Astrocyte (in vitro differentiated cells and primary cell): Measurements from ENCODE around the gene REG1A.

Experiments
- EZH2 ChIP-seq: IDR thresholded peaks from 2 replicates; pipeline ENCODE4 v1.6.1; 2012; ENCODE audit warnings: mild to moderate bottlenecking, low read length, inconsistent platforms; ENCODE audit not compliant: insufficient read depth
- TF ChIP-seq, protein P1 (sequence below): IDR thresholded peaks from 2 replicates; pipeline ENCODE4 v1.5.1; 2011; ENCODE audit warnings: low read depth, mild to moderate bottlenecking, inconsistent platforms, low read length, moderate library complexity; ENCODE audit not compliant: insufficient read depth

DNA sequence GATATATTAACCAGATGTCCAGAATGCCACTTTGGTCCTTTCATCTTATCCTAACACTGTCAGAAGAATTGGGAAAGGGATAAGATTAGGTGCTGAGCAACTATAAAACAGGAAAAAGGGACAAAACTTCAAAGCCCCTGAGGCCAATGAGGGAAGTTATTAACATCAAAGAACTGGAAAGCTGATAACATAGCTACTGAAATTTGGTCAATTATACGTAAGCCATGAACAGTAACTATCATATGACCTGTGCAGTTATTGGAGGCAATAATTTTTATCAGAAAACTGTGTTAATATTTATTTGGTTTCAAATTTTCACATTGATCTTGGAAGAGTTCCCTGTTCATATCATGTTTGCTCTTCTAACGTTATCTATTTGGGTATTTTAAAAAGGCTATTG is 41.8 kb downstream of the REG1A start:
- TF ChIP-seq, protein P1, sequence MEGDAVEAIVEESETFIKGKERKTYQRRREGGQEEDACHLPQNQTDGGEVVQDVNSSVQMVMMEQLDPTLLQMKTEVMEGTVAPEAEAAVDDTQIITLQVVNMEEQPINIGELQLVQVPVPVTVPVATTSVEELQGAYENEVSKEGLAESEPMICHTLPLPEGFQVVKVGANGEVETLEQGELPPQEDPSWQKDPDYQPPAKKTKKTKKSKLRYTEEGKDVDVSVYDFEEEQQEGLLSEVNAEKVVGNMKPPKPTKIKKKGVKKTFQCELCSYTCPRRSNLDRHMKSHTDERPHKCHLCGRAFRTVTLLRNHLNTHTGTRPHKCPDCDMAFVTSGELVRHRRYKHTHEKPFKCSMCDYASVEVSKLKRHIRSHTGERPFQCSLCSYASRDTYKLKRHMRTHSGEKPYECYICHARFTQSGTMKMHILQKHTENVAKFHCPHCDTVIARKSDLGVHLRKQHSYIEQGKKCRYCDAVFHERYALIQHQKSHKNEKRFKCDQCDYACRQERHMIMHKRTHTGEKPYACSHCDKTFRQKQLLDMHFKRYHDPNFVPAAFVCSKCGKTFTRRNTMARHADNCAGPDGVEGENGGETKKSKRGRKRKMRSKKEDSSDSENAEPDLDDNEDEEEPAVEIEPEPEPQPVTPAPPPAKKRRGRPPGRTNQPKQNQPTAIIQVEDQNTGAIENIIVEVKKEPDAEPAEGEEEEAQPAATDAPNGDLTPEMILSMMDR: no peak
- TF ChIP-seq EZH2: no peak
